HUDEP-2 (cell line): ENCODE measurements around the gene PRUNE2.
A peak's percentile ranks its signal among the peaks of the same experiment; 100 is the strongest.
"Not testable (repeated sequence)": the region's sequence is repeated elsewhere in the genome, so short reads cannot be mapped to it uniquely, and the experiment has no call there.

Experiments
- DNase-seq, 76 experiments: peaks; one replicate each; lab custom pipeline; 2025; ENCODE audit not compliant: unreplicated experiment in 76 of 76; lab: John Stamatoyannopoulos, UW

PRUNE2 gene

GRCh38 chr9:76905791-76906646, at the start of gene PRUNE2:
PRUNE2 (minus strand) TSS chr9:76906114; CDS start chr9:76905963, 151 bp downstream.
- peak in 71 of 76 experiments; percentile 4 to 89 (median 49) for DNase-seq

- DNase-seq = not testable (repeated sequence)
Measured at GRCh38 chr9:76955406-76955805, 49.5 kb upstream of the PRUNE2 start.

GRCh38 chr9:76949865-76950264, 44.0 kb upstream of the PRUNE2 start:
- DNase-seq = no peak

GRCh38 chr9:76944011-76944410, 38.1 kb upstream of the PRUNE2 start:
- DNase-seq = no peak

GRCh38 chr9:76943054-76943453, 37.1 kb upstream of the PRUNE2 start:
- DNase-seq = no peak

- no peak for DNase-seq
Measured at GRCh38 chr9:76932757-76933156, 26.8 kb upstream of the PRUNE2 start.

GRCh38 chr9:76932265-76932664, 26.4 kb upstream of the PRUNE2 start:
- no peak for DNase-seq

- DNase-seq = no peak
Measured at GRCh38 chr9:76927540-76928240, 21.8 kb upstream of the PRUNE2 start.

- DNase-seq = no peak
Measured at GRCh38 chr9:76926846-76927245, 20.9 kb upstream of the PRUNE2 start.

GRCh38 chr9:76926324-76926741, 20.4 kb upstream of the PRUNE2 start:
- DNase-seq = no peak

- no peak for DNase-seq
Measured at GRCh38 chr9:76921165-76921564, 15.3 kb upstream of the PRUNE2 start.

GRCh38 chr9:76917299-76917698, 11.4 kb upstream of the PRUNE2 start:
- no peak for DNase-seq

GRCh38 chr9:76916231-76916630, 10.3 kb upstream of the PRUNE2 start:
- no peak for DNase-seq

- DNase-seq = no peak
Measured at GRCh38 chr9:76913467-76913866, 7.6 kb upstream of the PRUNE2 start.

GRCh38 chr9:76912636-76913275, 6.8 kb upstream of the PRUNE2 start:
- peak in 5 of 76 experiments; percentile 4 to 39 (median 17) for DNase-seq

- no peak for DNase-seq
Measured at GRCh38 chr9:76911971-76912370, 6.1 kb upstream of the PRUNE2 start.

GRCh38 chr9:76910861-76911260, 4.9 kb upstream of the PRUNE2 start:
- no peak for DNase-seq

- no peak for DNase-seq
Measured at GRCh38 chr9:76906647-76906975, 697 bp upstream of the PRUNE2 start.

GRCh38 chr9:76904661-76905457, 1.1 kb downstream of the PRUNE2 start:
- DNase-seq = no peak

GRCh38 chr9:76902395-76902794, 3.5 kb downstream of the PRUNE2 start:
- DNase-seq = no peak

GRCh38 chr9:76901801-76902200, 4.1 kb downstream of the PRUNE2 start:
- DNase-seq = peak in 1 of 76 experiments; percentile 7
